Measurements from ENCODE around the gene DNAJC6. TPM values are rescaled to one million over a fixed set of nuclear protein-coding genes. Genes with fewer than 3 reads are reported as not detected.
"Not testable (repeated sequence)": the region's sequence is repeated elsewhere in the genome, so short reads cannot be mapped to it uniquely, and the experiment has no call there.

Gene DNAJC6
- polyA plus RNA-seq, 4 donors = 5.4 to 7.5 (median 6.5) TPM

- no peak for DNase-seq (ENCODE audit: low read depth in 4 of 4, low spot score in 3 of 4)
These were observed 45.8 kb downstream of the DNAJC6 start for GRCh38 chr1:65355031-65355712.

GRCh38 chr1:65357291-65357960, 48.1 kb downstream of the DNAJC6 start:
- DNase-seq (ENCODE audit: low read depth in 4 of 4, low spot score in 3 of 4) = no peak

GRCh38 chr1:65359888-65360287, 50.5 kb downstream of the DNAJC6 start:
- no peak for DNase-seq (ENCODE audit: low read depth in 4 of 4, low spot score in 3 of 4)

GRCh38 chr1:65360648-65361047, 51.3 kb downstream of the DNAJC6 start:
- no peak for DNase-seq (ENCODE audit: low read depth in 4 of 4, low spot score in 3 of 4)

GRCh38 chr1:65362545-65362944, 53.2 kb downstream of the DNAJC6 start:
- DNase-seq (ENCODE audit: low read depth in 4 of 4, low spot score in 3 of 4) = no peak

GRCh38 chr1:65363484-65363883, 54.1 kb downstream of the DNAJC6 start:
- DNase-seq (ENCODE audit: low read depth in 4 of 4, low spot score in 3 of 4) = no peak

GRCh38 chr1:65368403-65368802, 59.1 kb downstream of the DNAJC6 start:
- DNase-seq (ENCODE audit: low read depth in 4 of 4, low spot score in 3 of 4) = no peak

- no peak for DNase-seq (ENCODE audit: low read depth in 4 of 4, low spot score in 3 of 4)
These were observed 62.2 kb downstream of the DNAJC6 start for GRCh38 chr1:65371544-65371943.

- DNase-seq (ENCODE audit: low read depth in 4 of 4, low spot score in 3 of 4) = no peak
These were observed 63.2 kb downstream of the DNAJC6 start for GRCh38 chr1:65372557-65372956.

GRCh38 chr1:65377496-65378246, 68.3 kb downstream of the DNAJC6 start:
- no peak for DNase-seq (ENCODE audit: low read depth in 4 of 4, low spot score in 3 of 4)

- no peak for DNase-seq (ENCODE audit: low read depth in 4 of 4, low spot score in 3 of 4)
These were observed 69.1 kb downstream of the DNAJC6 start for GRCh38 chr1:65378247-65378946.

- not testable (repeated sequence) for DNase-seq (ENCODE audit: low read depth in 4 of 4, low spot score in 3 of 4)
These were observed 75.1 kb downstream of the DNAJC6 start for GRCh38 chr1:65384426-65384825.

- DNase-seq (ENCODE audit: low read depth in 4 of 4, low spot score in 3 of 4) = no peak
These were observed 77.1 kb downstream of the DNAJC6 start for GRCh38 chr1:65386439-65386838.

- DNase-seq (ENCODE audit: low read depth in 4 of 4, low spot score in 3 of 4) = no peak
These were observed 78.5 kb downstream of the DNAJC6 start for GRCh38 chr1:65387821-65388220.

- no peak for DNase-seq (ENCODE audit: low read depth in 4 of 4, low spot score in 3 of 4)
These were observed 79.8 kb downstream of the DNAJC6 start for GRCh38 chr1:65388908-65389695.

- DNase-seq (ENCODE audit: low read depth in 4 of 4, low spot score in 3 of 4) = no peak
These were observed 83.2 kb downstream of the DNAJC6 start for GRCh38 chr1:65392497-65392896.

- DNase-seq (ENCODE audit: low read depth in 4 of 4, low spot score in 3 of 4) = no peak
These were observed 84.0 kb downstream of the DNAJC6 start for GRCh38 chr1:65393347-65393746.

- DNase-seq (ENCODE audit: low read depth in 4 of 4, low spot score in 3 of 4) = no peak
These were observed 84.6 kb downstream of the DNAJC6 start for GRCh38 chr1:65393928-65394327.

GRCh38 chr1:65395887-65396612, 86.7 kb downstream of the DNAJC6 start:
- DNase-seq (ENCODE audit: low read depth in 4 of 4, low spot score in 3 of 4) = no peak

- no peak for DNase-seq (ENCODE audit: low read depth in 4 of 4, low spot score in 3 of 4)
These were observed 88.7 kb downstream of the DNAJC6 start for GRCh38 chr1:65398083-65398482.
